ENCODE results near the gene EFNB1. TPM values are rescaled to one million over a fixed set of nuclear protein-coding genes. Genes with fewer than 3 reads are reported as not detected.
A peak's percentile ranks its signal among the peaks of the same experiment; 100 is the strongest.

EFNB1 gene
- total and polyA plus RNA-seq, 4 donors = 30.4 to 58.7 (median 40.4) TPM

DNA sequence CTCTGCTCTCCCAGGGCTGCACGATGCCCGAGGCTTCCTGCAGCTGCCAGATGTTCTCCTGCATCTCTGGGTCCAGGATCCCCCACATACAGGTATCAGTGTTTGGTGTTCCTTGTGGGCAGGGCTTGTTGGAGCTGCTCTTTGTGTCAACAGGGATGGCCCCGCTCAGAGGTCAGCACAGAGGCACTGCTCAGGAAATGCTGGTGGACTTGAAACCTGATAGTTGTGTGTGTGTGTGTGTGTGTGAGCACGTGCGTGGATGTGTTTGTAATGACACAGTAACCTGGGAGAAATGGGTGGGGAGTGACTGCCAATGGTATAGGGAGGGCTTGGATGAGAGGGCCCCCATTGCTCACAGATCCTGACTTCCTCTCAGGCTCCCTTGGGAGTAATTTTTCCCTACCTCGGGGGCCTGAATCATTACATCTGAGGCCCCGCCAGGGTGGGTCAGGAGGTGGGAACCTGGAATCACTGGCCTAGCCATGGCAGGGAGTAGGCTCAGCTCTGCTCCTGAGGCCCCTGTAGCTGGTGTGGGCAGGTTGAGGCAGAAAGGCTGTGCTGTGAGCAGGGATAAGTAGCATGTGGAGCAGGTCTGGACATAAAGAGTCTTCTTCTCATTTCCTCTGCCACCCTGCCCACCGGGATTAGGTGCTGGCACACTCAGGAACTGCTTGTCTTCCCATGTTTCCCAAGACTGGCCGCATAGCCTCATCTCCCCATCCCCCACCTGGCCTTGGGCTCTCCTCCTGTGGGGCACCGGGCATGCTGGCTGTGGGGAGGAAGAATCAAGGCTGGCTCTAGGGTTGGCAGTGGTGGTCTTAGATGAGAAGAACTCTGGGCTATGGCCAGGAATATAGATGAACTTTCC is 2.5 kb upstream of the EFNB1 start:
- DNase-seq = no peak
- Histone ChIP-seq H3K4me1 (ENCODE audit: control insufficient read depth in 5 of 5, insufficient read depth in 5 of 5, low read length in 5 of 5) (peaks cover 0 to 5% (median 0%) of the 10 kb centered on the region in 5 donors), H3K9ac (ENCODE audit: insufficient read depth in 1 of 2, low read length in 2 of 2) (no peak overlapping the region), H3K4me3 (no peak overlapping the region), H3K9me3 (ENCODE audit: control insufficient read depth in 4 of 4, insufficient read depth in 3 of 4, low read length in 3 of 4) (no peaks in the 10 kb centered on the region), H3K27ac (ENCODE audit: low read depth in 1 of 2, low read length in 1 of 2) (no peak overlapping the region), H3K36me3 (ENCODE audit: control insufficient read depth in 4 of 4, insufficient read depth in 4 of 4, low read length in 4 of 4) (no peaks in the 10 kb centered on the region), H3K27me3 (ENCODE audit: control insufficient read depth in 3 of 3, insufficient read depth in 3 of 3, low read length in 2 of 3) (peaks cover 0 to 3% (median 0%) of the 10 kb centered on the region in 3 donors)
- WGBS, 2 donors = 61 to 74% methylated on average over 10 of the region's 10 CpGs
- TF ChIP-seq, protein P1, sequence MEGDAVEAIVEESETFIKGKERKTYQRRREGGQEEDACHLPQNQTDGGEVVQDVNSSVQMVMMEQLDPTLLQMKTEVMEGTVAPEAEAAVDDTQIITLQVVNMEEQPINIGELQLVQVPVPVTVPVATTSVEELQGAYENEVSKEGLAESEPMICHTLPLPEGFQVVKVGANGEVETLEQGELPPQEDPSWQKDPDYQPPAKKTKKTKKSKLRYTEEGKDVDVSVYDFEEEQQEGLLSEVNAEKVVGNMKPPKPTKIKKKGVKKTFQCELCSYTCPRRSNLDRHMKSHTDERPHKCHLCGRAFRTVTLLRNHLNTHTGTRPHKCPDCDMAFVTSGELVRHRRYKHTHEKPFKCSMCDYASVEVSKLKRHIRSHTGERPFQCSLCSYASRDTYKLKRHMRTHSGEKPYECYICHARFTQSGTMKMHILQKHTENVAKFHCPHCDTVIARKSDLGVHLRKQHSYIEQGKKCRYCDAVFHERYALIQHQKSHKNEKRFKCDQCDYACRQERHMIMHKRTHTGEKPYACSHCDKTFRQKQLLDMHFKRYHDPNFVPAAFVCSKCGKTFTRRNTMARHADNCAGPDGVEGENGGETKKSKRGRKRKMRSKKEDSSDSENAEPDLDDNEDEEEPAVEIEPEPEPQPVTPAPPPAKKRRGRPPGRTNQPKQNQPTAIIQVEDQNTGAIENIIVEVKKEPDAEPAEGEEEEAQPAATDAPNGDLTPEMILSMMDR (IDR thresholded peaks at IDR 0.05; ENCODE audit: control extremely low read depth, extremely low read depth) = no peak
- no peak for ATAC-seq (ENCODE audit: insufficient read depth, low FRiP score)

DNA sequence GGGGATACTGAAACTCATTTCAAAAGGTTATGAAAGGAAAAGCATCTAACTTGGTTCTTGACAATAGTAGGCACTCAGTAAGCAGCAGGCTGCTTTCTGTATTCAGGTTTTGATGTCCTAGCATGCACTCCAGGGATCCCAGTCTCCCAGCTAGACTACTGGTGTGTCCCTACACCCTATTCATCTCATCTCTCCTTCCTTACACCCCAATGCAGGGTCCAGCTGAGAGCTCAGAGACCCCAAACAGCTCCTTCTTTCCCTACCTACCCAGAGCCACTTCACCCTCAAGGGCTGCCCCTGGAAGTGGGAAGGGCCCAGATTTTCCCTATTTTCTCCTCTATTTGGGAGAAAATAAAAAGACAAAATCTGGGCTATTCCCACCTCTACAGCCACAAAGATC is 1.6 kb upstream of the EFNB1 start:
- H3K27me3 ChIP-seq (ENCODE audit: control insufficient read depth in 3 of 3, insufficient read depth in 3 of 3, low read length in 2 of 3) = peaks cover 0 to 3% (median 0%) of the 10 kb centered on the region in 3 donors
- no peak overlapping the region for H3K9ac ChIP-seq (ENCODE audit: insufficient read depth in 1 of 2, low read length in 2 of 2)
- peaks cover 0 to 5% (median 0%) of the 10 kb centered on the region in 5 donors for H3K4me1 ChIP-seq (ENCODE audit: control insufficient read depth in 5 of 5, insufficient read depth in 5 of 5, low read length in 5 of 5)
- H3K27ac ChIP-seq (ENCODE audit: low read depth in 1 of 2, low read length in 1 of 2) = no peak overlapping the region
- TF ChIP-seq, protein P1 (IDR thresholded peaks at IDR 0.05; ENCODE audit: control extremely low read depth, extremely low read depth) = no peak
- no peaks in the 10 kb centered on the region for H3K9me3 ChIP-seq (ENCODE audit: control insufficient read depth in 4 of 4, insufficient read depth in 3 of 4, low read length in 3 of 4)
- H3K36me3 ChIP-seq (ENCODE audit: control insufficient read depth in 4 of 4, insufficient read depth in 4 of 4, low read length in 4 of 4) = no peaks in the 10 kb centered on the region
- no peak overlapping the region for H3K4me3 ChIP-seq
- no peak for ATAC-seq (ENCODE audit: insufficient read depth, low FRiP score)
- no peak for DNase-seq

DNA sequence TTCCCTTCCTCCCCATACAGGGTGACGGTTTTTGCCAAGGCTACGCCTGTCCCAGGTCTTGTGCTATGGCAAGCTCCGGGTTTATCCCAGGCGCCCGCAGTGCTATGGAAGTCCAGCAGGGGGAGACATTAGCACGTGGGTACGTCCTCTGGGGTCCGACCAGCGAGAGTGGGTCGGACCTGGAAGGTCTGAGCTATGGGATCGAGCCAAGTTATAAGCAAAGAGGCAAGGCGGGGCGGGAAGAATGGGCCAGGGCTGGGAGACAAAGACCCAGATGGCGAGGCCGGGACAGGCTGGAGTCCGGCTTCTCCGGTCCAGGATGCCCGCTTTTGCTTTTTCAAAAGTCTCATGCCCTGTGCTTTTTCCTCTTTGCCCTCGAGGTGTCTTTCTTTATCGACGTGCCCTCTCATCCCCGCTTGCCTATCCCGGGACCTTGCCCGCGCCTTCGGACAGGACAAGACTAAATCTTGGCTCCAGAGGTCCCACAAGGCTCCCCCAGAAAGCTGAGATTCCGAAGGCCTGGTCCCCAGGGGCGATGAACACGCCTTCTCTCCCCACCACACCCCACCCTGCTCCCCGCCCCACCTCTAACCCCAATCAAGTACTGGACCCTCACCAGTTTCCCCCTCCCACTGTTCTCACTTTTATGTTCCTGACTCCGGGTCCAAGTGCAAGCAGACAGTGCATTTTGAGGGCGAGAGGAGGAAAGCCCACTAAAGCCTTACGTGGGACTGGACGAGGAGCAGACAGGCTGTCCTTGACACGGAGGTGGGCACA is 785 bp upstream of the EFNB1 start:
- H3K4me1 ChIP-seq (ENCODE audit: control insufficient read depth in 5 of 5, insufficient read depth in 5 of 5, low read length in 5 of 5) = peaks cover 0 to 3% (median 3%) of the 10 kb centered on the region in 5 donors
- H3K9me3 ChIP-seq (ENCODE audit: control insufficient read depth in 4 of 4, insufficient read depth in 3 of 4, low read length in 3 of 4) = no peaks in the 10 kb centered on the region
- peak overlapping the region; percentile 19 for H3K4me3 ChIP-seq
- ATAC-seq (ENCODE audit: insufficient read depth, low FRiP score) (peak; percentile 38), DNase-seq (peak; percentile 89 to 93 (median 91))
- H3K27ac ChIP-seq (ENCODE audit: low read depth in 1 of 2, low read length in 1 of 2) = peak overlapping the region; percentile 21 to 71
- H3K36me3 ChIP-seq (ENCODE audit: control insufficient read depth in 4 of 4, insufficient read depth in 4 of 4, low read length in 4 of 4) = no peaks in the 10 kb centered on the region
- H3K9ac ChIP-seq (ENCODE audit: insufficient read depth in 1 of 2, low read length in 2 of 2) = no peak overlapping the region
- WGBS, 2 donors = 1 to 25% methylated on average over 23 to 35 of the region's 35 CpGs
- H3K27me3 ChIP-seq (ENCODE audit: control insufficient read depth in 3 of 3, insufficient read depth in 3 of 3, low read length in 2 of 3) = peaks cover 0 to 3% (median 0%) of the 10 kb centered on the region in 3 donors
- TF ChIP-seq, protein P1 (IDR thresholded peaks at IDR 0.05; ENCODE audit: control extremely low read depth, extremely low read depth) = peak; percentile 70
